ENCODE measurements around the gene FBLN5.

The FBLN5 gene

GRCh38 chr14:91829511-91829910 lies 118.0 kb downstream of the FBLN5 start:
- no peak for DNase-seq (ENCODE audit: low read depth in 2 of 2)

GRCh38 chr14:91827746-91828145 lies 119.7 kb downstream of the FBLN5 start:
- no peak for DNase-seq (ENCODE audit: low read depth in 2 of 2)
